ENCODE results near the gene RICTOR.

DNA sequence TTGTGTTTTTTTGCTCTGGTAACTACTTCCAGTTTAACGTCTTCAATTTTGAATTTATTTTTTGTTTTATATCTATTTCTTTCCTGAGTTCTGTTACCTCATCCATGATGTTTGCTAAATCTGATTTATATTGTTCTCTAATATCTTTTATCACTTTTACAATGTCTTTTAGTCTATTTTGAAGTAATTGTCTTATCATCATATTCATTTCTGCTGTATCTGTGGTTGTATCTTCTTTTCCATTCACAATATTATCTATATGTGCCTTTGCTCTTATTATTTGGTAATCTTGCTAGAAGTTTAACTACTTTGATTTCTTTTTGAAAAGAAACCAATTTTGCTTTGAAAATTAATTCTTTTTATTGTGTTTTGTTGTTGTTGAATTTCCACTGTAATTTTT, 184.8 kb downstream of the RICTOR start:
- TF ChIP-seq, protein P1, sequence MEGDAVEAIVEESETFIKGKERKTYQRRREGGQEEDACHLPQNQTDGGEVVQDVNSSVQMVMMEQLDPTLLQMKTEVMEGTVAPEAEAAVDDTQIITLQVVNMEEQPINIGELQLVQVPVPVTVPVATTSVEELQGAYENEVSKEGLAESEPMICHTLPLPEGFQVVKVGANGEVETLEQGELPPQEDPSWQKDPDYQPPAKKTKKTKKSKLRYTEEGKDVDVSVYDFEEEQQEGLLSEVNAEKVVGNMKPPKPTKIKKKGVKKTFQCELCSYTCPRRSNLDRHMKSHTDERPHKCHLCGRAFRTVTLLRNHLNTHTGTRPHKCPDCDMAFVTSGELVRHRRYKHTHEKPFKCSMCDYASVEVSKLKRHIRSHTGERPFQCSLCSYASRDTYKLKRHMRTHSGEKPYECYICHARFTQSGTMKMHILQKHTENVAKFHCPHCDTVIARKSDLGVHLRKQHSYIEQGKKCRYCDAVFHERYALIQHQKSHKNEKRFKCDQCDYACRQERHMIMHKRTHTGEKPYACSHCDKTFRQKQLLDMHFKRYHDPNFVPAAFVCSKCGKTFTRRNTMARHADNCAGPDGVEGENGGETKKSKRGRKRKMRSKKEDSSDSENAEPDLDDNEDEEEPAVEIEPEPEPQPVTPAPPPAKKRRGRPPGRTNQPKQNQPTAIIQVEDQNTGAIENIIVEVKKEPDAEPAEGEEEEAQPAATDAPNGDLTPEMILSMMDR (IDR thresholded peaks at IDR 0.05; ENCODE audit: insufficient read depth, low read length, poor library complexity, severe bottlenecking), result no peak
- no peak for TF ChIP-seq EZH2phosphoT487 (conservative IDR thresholded peaks at IDR 0.05; ENCODE audit: low read length)

Data from SU-DHL-6 (cell line).